ENCODE data around the gene PUS7. TPM values are rescaled to one million over a fixed set of nuclear protein-coding genes. Genes with fewer than 3 reads are reported as not detected.

PUS7 gene
- total and polyA plus RNA-seq, 2 experiments from 2014 or later: 16.0 to 39.3 TPM

DNA sequence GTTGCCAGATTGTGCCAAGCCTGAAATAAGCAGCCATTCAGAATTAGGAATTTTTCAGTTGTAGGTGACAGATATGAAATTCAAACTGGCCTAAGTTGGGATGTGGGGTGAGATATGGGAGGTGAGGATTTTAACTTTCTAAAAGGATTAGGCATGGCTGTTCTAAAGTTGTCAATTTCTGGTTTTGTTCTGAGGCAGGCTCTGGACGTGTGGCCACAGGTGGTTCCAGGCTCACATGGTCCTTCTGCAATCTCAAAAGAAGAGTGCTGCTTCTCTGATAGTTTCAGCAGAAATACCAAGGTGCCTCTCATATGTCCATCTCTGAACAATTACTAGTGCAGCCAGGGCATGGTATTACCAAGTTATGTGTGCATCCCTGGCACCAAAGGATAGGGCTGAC is 37.9 kb upstream of the PUS7 start:
- Histone ChIP-seq H3F3A (ENCODE audit: insufficient read depth) (no peaks in the 10 kb centered on the region), H3K79me2 (ENCODE audit: insufficient read depth) (no peaks in the 10 kb centered on the region), H3K9me2 (ENCODE audit: insufficient read depth) (no peaks in the 10 kb centered on the region), H3K4me3 (no peak overlapping the region), H3K9me3 (ENCODE audit: low read depth) (no peaks in the 10 kb centered on the region), H3K27ac (no peak overlapping the region), H3K9ac (no peak overlapping the region), H4K20me1 (ENCODE audit: insufficient read depth) (no peaks in the 10 kb centered on the region), H3K4me2 (ENCODE audit: unreplicated experiment) (no peak overlapping the region), H3K4me1 (ENCODE audit: insufficient read depth) (no peaks in the 10 kb centered on the region), H3K36me3 (ENCODE audit: low read depth) (peaks cover 60% of the 10 kb centered on the region), H3K27me3 (replicated peaks; ENCODE audit: insufficient read depth) (no peaks in the 10 kb centered on the region), H2AFZ (no peak overlapping the region)
- in situ Hi-C loops (cut with MboI): no loop called here
- 100% methylated on average over 1 of the region's 1 CpG for WGBS, 2 experiments (ENCODE audit: low coverage in 1 of 2, low lambda C conversion rate in 2 of 2, missing lambda C conversion rate in 2 of 2)
- TF ChIP-seq EZH2 (IDR thresholded peaks at IDR 0.05; ENCODE audit: insufficient read depth, poor library complexity, severe bottlenecking) (no peak), EZH2phosphoT487 (IDR thresholded peaks at IDR 0.05; ENCODE audit: insufficient read depth, low read depth) (no peak)
- no peak for DNase-seq

DNA sequence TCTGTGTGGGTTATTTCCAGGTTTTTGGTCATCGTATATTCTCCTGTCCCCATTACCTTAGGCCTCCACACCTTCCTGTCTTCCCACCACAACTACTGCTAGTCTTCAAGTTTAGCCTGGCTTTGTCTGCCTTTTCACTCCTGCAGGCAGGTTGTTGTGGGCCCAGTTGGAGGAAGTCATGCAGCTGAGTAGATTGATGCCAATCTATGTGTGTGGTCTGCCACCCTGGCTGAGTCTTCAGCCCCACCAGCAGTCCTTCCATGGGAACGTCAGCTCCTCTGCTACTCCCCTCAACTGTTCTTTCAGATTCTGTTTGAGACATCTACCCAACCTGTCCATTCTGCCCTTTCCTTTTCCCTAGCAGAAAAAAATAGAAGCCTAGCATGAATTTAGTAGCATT is 16.3 kb upstream of the PUS7 start:
- peaks cover 57% of the 10 kb centered on the region for H3K36me3 ChIP-seq (ENCODE audit: low read depth)
- H3K4me3 ChIP-seq: no peak overlapping the region
- 0 out of 2 replicates have a peak, but pooled peaks cover 6% of the 10 kb centered on the region for H3K4me1 ChIP-seq (ENCODE audit: insufficient read depth)
- in situ Hi-C loops (cut with MboI): no loop called here
- no peaks in the 10 kb centered on the region for H3F3A ChIP-seq (ENCODE audit: insufficient read depth)
- no peak overlapping the region for H3K27ac ChIP-seq
- TF ChIP-seq EZH2phosphoT487 (IDR thresholded peaks at IDR 0.05; ENCODE audit: insufficient read depth, low read depth): no peak
- no peak for TF ChIP-seq EZH2 (IDR thresholded peaks at IDR 0.05; ENCODE audit: insufficient read depth, poor library complexity, severe bottlenecking)
- H3K27me3 ChIP-seq (replicated peaks; ENCODE audit: insufficient read depth): no peaks in the 10 kb centered on the region
- H3K79me2 ChIP-seq (ENCODE audit: insufficient read depth): peaks cover 53% of the 10 kb centered on the region
- WGBS, 2 experiments (ENCODE audit: low coverage in 1 of 2, low lambda C conversion rate in 2 of 2, missing lambda C conversion rate in 2 of 2): 70 to 72% methylated on average over 2 of the region's 2 CpGs
- no peak for DNase-seq
- H3K9me2 ChIP-seq (ENCODE audit: insufficient read depth): no peaks in the 10 kb centered on the region
- H3K4me2 ChIP-seq (ENCODE audit: unreplicated experiment): no peak overlapping the region
- H4K20me1 ChIP-seq (ENCODE audit: insufficient read depth): no peaks in the 10 kb centered on the region
- H3K9ac ChIP-seq: no peak overlapping the region
- H2AFZ ChIP-seq: no peak overlapping the region
- no peaks in the 10 kb centered on the region for H3K9me3 ChIP-seq (ENCODE audit: low read depth)

- no peak for TF ChIP-seq EZH2phosphoT487 (IDR thresholded peaks at IDR 0.05; ENCODE audit: insufficient read depth, low read depth)
- no peak for TF ChIP-seq EZH2 (IDR thresholded peaks at IDR 0.05; ENCODE audit: insufficient read depth, poor library complexity, severe bottlenecking)
- Histone ChIP-seq H4K20me1 (ENCODE audit: insufficient read depth) (no peaks in the 10 kb centered on the region), H3K4me2 (ENCODE audit: unreplicated experiment) (peak overlapping the region; percentile 99), H3K27ac (peak overlapping the region; percentile 60; the same call in 1 of the 2 replicates), H3K36me3 (ENCODE audit: low read depth) (peaks cover 19% of the 10 kb centered on the region; the same call in 1 of the 2 replicates), H3F3A (ENCODE audit: insufficient read depth) (no peaks in the 10 kb centered on the region), H3K79me2 (ENCODE audit: insufficient read depth) (peaks cover 49% of the 10 kb centered on the region), H2AFZ (peak overlapping the region; percentile 99), H3K27me3 (replicated peaks; ENCODE audit: insufficient read depth) (no peaks in the 10 kb centered on the region), H3K4me1 (ENCODE audit: insufficient read depth) (peaks cover 12% of the 10 kb centered on the region; the same call in 1 of the 2 replicates), H3K9ac (peak overlapping the region; percentile 97), H3K4me3 (peak overlapping the region; percentile 99), H3K9me2 (ENCODE audit: insufficient read depth) (no peaks in the 10 kb centered on the region), H3K9me3 (ENCODE audit: low read depth) (no peaks in the 10 kb centered on the region)
- in situ Hi-C loops (cut with MboI): no loop called here
- no peak for DNase-seq
- 17 to 21% methylated on average over 12 of the region's 12 CpGs for WGBS, 2 experiments (ENCODE audit: low coverage in 1 of 2, low lambda C conversion rate in 2 of 2, missing lambda C conversion rate in 2 of 2)
These were observed 10.8 kb upstream of the PUS7 start for GRCh38 chr7:105532709-105533460.

GRCh38 chr7:105531792-105532671 is 10.0 kb upstream of the PUS7 start, which contains the start of gene RINT1:
TSS of gene RINT1 (plus strand) at chr7:105532201. CDS start at chr7:105532316, 115 bp downstream.
- Histone ChIP-seq H3K4me2 (ENCODE audit: unreplicated experiment) (peak within 1 kb of the TSS; percentile 99), H3K9me3 (ENCODE audit: low read depth) (no peaks in the 10 kb centered on the region), H3K27ac (peak within 1 kb of the TSS; percentile 60), H3K9me2 (ENCODE audit: insufficient read depth) (no peaks in the 10 kb centered on the region), H3F3A (ENCODE audit: insufficient read depth) (no peaks in the 10 kb centered on the region), H4K20me1 (ENCODE audit: insufficient read depth) (no peaks in the 10 kb centered on the region), H3K4me3 (peak within 1 kb of the TSS; percentile 99), H3K27me3 (replicated peaks; ENCODE audit: insufficient read depth) (no peaks in the 10 kb centered on the region), H3K4me1 (ENCODE audit: insufficient read depth) (peaks cover 12% of the 10 kb centered on the region; the same call in 1 of the 2 replicates), H3K36me3 (ENCODE audit: low read depth) (peaks cover 11% of the 10 kb centered on the region; the same call in 1 of the 2 replicates), H3K9ac (peak within 1 kb of the TSS; percentile 97), H2AFZ (peak within 1 kb of the TSS; percentile 99), H3K79me2 (ENCODE audit: insufficient read depth) (peaks cover 46% of the 10 kb centered on the region)
- in situ Hi-C loops (cut with MboI): no loop called here
- TF ChIP-seq EZH2phosphoT487 (IDR thresholded peaks at IDR 0.05; ENCODE audit: insufficient read depth, low read depth) (0 out of 2 replicates have a peak, but pooled peaks have one; percentile 39), EZH2 (IDR thresholded peaks at IDR 0.05; ENCODE audit: insufficient read depth, poor library complexity, severe bottlenecking) (no peak)
- 1 to 3% methylated on average over 40 to 42 of the region's 42 CpGs for WGBS, 2 experiments (ENCODE audit: low coverage in 1 of 2, low lambda C conversion rate in 2 of 2, missing lambda C conversion rate in 2 of 2)
- DNase-seq: peak; percentile 94
